NCI-H69 (cell line): ENCODE measurements around the gene MOBP.
"Not testable (repeated sequence)": the region's sequence is repeated elsewhere in the genome, so short reads cannot be mapped to it uniquely, and the experiment has no call there.

Experiments
- DNase-seq: peaks from one replicate; lab custom pipeline; 2025; lab: John Stamatoyannopoulos, UW

The MOBP gene, protein sequence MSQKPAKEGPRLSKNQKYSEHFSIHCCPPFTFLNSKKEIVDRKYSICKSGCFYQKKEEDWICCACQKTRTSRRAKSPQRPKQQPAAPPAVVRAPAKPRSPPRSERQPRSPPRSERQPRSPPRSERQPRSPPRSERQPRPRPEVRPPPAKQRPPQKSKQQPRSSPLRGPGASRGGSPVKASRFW

DNA sequence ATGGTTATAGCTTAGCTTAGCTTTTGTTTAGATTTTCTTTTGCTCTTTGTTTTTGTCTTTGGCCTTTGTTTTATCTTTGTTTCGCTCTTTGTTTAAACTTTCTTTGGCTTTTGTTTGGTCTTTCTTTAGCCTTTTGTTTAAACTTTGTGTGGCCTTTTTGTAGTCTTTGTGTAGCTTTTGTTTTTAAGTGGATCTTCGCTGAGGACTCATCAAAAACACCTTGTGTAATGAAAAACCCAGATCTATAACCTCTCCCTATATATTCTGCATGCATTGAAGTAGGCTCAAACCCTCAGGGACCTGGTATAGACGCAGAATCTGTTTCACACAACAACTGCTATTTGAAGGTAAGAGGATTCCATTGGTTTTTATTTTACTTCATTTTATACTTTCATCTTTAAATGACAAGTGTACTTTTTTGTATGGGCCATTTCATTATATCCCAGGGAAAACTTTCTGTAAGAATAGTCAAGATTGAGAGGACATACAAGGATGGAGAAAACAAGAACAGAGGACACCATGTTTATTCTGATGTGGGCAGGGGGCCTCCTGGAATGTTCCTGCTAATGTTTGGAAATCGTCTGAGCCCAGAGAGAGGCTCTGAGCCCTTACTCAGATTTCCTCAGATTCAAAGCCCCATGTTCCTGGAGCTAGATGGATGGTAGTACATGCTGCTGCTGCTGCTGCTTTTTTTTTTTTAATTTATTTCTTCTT, at the start of gene MOBP:
MOBP (plus strand) TSS at position 287 of the 714 bp plus-strand sequence. CDS start 34,390 bp downstream, outside the sequence.
- no peak for DNase-seq

DNA sequence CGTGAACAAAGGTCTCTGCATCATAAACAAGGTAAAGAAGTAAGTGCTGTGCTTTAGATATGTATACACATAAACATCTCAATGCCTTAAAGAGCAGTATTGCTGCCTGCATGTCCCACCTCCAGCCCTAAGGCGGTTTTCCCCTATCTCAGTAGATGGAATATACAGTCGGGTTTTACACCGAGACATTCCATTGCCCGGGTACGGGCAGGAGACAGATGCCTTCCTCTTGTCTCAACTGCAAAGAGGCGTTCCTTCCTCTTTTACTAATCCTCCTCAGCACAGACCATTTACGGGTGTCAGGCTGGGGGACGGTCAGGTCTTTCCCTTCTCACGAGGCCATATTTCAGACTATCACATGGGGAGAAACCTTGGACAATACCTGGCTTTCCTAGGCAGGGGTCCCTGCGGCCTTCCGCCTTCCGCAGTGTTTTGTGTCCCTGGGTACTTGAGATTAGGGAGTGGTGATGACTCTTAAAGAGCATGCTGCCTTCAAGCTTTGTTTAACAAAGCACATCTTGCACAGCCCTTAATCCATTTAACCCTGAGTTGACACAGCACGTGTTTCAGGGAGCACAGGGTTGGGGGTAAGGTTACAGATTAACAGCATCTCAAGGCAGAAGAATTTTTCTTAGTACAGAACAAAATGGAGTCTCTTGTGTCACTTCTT, 48.8 kb upstream of the MOBP start:
- not testable (repeated sequence) for DNase-seq

DNA sequence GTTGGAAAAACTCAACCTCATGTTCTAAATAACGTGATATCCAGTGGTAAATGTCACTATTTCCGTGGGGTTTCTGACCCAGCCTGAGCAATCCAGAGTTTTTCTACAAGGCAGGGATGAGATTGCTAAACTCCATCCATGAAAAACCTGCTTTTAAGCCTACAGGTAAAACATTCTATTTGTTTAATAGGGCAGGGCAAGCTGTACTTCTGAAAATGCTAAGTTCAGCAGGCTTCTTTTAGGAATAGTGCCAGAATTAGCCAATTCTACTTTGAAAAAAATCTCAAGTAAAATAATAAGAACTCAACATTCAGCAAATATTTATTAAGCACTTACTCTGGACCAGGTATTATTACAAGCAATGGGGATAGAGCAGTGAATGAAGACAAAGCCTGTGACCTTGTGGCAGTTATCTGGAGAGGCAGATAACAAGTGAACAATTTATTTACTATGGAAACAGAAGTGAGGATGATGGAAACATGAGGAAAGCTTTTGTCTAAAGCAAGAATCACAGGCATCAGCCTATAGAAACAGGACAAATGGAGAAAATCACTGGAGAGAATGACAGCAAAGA, 47.7 kb upstream of the MOBP start:
- no peak for DNase-seq

DNA sequence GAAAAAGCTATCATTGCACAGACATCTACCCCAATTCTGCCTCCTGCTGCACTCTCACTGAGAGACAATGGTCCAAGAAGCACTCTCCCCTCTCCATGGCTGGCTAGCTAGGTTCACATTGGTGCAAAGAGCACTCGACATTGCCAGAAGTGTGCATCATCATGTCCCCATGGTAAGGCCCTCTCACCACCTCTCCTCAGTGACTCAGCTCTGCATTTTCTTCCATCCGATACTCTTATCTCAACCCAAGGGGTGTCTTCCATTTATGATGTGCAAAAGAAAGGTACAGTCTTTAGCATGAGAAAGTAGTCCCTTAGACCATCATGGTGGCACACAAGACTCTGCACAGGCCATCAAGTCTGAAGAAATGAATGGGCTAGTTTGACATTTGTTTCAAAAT, 46.9 kb upstream of the MOBP start:
- DNase-seq, result no peak

DNA sequence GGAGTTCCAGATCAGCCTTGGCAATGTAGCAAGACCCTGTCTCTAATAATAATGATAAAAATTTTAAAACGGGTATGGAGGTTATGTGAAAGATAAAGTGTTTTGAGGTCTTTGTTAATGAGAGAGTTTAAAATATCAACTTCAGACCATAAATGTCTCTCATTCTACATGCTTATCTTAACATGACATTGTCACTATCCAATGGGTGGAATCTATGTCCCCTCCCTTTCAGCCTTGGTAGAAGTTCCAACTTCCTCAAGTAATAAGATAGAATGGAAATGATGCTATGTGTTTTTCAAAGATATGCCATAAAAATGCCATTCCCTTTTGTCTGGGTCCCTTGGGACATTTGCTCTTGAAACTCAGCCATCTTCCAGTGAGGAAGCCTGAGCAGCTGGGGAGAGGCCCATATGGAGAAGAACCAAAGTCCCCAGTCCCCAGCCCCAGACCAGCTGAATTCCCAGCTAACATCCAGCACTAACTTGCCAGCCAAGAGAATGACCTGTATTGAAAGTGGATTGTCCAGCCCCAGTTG, 44.0 kb upstream of the MOBP start:
- DNase-seq, result no peak

DNA sequence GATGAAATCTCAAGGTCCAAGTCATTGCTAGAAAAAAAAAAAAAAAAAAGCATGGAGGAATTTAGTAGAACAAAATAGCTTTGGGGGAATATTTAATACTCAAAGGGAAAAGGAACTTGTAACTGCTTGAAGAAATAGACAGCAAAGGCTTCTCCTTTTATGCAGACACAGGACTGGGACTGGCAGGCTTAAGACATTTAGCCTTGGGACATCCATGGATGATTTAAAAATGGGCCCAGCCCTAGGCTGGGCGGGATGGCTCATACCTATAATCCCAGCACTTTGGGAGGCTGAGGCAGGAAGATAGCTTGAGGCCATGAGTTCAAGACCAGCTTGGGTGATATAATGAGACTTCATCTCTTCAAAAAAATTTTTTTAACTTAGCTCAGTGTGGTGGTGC, 41.2 kb upstream of the MOBP start:
- no peak for DNase-seq

DNA sequence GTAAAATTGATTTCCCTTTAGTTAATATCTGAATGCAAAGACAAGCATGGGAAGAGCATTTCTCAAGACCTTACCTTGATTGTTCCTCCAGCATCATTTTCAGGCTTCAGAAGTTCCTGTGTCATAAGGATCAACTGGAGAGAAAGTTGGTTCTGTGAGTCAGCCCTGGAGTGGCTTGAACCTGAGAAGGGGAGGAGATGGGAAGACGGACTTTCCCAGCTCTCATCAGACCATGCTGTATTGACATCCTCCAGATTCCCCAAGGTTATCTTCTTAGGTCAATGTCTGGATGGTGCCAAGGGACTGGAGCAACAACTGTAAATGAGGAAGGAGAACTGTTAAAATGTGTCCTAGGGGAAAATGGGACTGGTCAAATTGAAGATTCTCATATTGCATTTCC, 40.0 kb upstream of the MOBP start:
- no peak for DNase-seq

DNA sequence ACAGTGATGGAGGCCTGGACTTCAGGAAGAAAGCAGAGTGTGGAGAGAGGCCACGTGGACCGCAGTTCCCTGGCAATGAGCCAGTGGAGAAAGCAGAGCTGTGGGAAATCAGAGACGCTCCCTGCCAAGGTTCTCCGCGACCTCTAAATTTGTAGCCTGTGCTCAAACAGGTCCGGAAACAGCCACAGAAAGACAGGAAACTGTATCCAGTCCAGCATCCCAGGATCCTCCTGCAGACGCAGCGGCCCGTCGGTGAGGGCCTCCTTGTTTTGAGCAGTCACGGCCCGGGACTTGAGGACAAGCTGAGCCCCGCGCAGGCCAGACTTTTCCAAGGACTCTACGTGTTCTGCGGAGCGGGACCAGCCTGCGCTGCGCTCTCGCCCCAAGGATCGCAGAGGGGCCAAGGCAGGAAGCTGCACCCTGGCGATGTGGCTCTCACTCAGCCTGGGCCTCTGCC, 38.7 kb upstream of the MOBP start:
- DNase-seq, result peak; percentile 25

DNA sequence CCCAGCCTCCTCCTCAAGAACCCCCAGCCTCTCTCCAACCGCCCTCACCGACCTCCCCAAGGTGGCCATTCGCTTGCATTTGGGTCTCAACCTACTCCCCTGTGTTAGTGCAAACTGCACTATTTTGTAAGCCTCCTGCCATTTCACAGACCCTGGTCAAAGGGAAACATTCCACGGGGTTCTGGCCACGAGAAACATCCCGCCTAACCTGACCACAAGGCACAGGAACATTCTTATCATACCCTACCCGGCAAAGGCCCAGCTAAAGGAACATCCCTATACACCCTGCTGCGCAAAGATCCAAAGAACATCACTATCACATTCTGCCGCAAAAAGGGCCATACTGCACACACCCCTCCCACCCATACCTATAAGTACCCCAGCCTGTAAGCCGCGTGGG, 38.0 kb upstream of the MOBP start:
- DNase-seq, result no peak

DNA sequence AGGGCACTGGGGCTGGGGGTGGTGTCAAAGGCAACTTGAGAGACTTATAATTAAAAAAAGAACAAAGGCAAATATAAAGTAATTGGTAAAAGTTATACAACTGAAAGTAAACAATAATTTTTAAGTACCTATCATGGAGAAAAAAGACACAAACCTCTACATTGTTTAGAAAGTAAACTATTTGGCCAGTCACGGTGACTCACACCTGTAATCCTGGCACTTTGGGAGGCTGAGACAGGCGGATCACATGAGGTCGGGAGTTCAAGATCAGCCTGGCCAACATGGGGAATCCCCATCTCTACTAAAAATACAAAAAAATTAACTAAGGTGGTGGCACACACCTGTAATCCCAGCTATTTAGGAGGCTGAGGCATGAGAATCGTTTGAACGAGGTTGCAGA, 35.1 kb upstream of the MOBP start:
- DNase-seq, result no peak

DNA sequence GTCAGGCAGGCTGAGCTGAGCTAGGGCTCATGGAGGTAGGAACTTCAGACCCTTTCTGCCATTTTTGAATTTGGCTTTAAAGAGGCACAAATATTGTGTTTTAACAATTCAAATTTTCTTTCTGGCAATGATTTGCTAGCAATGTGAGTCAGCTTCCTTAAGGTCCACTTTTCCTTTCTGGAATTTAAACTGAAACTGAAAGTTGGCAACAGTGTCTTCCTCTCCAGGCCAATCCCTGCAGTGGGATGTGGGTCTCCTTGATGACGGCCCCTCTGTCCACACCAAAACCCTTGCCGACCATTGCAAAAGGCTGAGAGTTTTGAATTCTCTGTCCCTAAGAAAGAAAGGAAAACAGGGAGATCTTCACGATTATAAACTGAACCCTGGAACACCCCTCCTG, 33.8 kb upstream of the MOBP start:
- no peak for DNase-seq

DNA sequence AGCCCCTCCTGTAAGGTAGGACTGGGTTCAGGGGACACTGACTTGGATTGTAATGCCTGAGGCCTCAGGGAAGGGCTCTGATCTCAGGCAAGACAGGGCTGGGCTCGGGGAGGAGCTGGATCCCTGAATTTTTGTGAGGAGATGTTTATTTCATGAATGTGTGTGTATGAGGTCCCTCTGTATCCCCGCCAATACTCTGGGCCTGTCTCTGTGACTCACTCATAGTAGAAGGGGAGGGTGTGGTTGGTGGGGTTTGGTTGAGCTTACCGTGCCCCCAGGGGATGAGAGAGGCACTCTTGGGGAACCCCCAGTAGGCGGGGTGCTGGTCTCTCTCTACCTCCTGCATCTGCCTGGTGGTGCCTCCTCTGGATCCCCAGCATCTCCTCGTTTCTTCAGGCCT, 32.9 kb upstream of the MOBP start:
- DNase-seq, result no peak

DNA sequence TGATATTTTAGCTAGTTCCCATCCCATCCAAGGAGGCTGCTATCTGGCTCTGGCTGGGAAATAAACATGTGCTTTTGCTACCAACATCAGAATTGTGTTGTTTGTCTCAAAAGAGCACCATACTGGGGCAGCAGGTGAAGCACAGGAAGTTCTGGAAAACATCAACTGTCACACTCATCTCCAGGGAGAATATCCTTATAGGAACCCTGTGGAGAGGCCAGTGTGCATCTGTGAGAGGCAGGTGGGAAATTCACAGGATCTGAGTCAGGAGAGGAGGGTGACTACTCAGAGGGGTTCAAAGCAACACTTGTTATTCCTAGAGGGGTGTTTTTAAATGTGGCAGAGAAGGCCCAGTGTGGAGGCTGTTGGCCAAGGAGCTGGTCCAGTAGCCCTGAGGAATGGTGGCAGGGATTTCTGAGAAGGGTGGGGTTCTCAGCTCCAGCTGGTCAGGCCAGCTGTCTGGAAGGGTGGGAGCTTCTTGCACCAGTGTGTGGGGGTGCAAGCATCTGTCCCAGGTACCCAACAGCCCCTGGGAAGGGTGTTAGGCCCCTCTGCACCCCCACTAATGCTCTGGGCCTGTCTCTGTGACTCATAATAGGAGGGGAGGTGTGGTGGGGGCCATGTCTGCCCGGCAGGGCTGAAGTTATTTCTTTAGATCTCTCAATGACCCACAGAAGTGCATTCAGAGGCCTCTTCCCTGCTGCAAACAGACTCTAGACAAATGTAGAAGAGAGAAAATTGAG, 32.3 kb upstream of the MOBP start:
- peak; percentile 33 for DNase-seq

DNA sequence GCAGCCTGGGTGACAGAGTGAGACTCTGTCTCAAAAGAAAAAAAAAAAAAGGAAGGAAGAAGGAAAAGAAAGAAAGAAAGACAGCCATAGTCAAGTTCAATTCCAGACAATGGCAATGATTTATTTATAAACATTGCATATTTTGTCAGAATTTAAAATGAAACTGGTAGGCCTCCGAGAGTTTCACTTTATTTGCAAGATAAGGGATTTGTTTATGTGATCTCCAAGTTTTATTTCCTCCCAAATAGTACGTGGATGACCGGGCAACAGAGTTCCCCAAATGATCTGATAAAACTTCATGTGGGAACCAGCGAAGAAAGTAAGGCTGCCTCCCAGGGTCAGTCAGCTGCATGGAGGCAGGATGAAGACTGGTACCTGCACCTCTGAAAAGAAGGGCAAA, 28.6 kb upstream of the MOBP start:
- no peak for DNase-seq

DNA sequence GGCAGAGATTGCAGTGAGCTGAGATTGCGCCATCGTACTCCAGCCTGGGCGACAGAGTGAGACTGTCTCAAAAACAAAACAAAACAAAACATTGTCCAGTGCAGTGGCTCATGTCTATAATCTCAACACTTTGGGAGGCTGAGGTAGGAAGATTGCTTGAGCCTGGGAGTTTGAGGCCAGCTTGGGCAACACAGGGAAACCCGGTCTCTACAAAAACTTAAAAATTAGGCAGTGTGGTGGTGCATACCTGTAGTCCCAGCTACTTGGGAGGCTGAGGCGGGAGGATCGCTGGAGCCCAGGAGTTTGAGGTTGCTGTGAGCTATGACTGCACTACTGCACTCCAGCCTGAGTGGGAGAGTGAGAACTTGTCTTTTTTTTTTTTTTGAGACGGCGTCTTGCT, 27.2 kb upstream of the MOBP start:
- DNase-seq, result no peak

DNA sequence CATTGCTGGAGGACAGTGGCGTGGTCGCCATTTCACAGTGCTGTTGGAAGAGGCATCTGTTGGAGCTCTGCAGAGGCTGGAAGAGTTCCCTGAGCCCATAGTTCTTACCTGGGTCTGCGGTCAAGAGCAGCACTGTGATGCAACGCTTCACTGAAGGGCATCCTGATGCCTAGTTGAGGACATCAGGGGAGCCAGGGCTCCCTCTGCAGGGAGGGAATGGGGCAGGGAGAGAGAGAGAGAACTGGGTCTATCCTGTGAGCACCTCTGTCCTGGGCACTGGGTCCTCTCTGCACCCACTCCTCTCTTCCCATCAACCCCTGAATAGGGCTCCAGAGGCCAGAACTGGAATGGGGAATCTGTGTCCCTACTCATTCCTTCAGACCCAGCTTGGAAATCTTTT, 23.9 kb upstream of the MOBP start:
- peak; percentile 1 for DNase-seq

DNA sequence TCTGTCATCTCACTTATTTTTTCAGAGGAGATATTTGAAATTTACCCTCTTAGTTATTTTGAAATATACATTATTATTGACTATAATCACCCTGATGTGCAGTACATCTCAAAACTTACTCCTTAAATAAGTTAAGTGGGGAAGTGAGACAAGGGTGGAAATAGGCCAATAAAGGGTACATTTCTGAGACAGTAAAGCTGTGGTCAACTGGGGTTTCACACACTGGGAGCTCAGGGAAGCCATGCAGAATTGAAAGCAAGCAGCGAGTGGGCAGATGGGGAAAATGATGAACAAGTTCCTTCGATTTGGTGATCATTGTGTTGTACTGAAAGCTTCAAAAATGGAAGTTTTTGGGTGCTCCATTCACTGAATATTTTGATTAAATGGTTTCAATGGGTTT, 21.6 kb upstream of the MOBP start:
- DNase-seq, result no peak

DNA sequence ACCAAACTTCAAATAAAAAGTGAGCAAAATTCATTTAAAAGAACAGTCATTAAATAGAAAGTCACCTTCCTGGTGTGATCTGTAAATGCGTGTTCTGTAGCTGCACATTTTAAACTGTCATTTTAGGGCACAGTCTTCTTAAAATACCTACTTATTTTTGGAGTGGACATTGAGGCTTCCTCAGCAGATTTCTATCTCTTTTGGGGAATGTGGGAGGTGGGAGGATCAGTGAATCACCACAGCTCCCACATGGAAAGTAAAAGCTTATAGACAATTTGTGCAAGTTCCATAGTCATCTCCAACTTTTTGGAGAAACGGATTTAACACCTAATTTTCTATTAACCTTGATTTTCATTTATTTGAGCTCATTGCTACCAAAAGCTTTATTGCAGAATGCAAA, 21.0 kb upstream of the MOBP start:
- DNase-seq, result no peak

DNA sequence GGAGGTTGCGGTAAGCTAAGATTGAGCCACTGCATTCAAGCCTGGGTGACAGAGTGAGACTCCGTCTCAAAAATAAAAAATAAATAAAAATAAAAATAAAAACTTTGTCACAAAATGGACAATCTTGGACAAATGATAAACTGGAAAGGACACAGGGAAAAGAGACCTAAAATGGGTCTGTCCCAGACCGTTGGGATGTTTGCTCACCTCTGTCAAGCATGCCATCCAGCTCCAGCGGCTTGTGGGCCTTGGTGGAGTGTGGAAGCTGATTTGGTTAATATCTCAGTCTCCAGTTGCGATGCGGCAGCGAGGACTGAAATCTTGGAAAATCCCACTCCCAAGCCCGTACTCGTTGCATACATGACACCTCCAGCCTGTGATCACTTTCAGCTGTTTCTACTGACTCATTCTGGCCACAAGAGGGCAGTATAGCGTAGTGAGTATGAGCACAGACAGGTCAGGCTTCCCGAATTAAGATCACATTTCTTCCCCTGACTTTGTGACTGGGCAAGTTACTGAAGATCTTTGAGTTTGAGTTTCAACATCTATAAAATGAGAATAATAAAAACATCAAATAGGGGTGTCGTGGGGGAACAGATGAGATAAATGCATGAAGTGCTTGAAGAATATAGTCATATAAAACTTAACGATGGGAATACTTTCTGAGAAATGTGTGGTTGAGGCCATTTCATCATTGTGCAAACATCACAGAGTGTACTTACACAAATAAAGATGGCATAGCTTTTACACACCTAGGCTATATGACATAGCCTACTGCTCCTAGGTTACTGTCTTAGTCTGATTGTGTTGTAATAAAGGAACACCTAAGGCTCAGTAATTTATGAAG, 19.6 kb upstream of the MOBP start:
- DNase-seq, result peak; percentile 73

DNA sequence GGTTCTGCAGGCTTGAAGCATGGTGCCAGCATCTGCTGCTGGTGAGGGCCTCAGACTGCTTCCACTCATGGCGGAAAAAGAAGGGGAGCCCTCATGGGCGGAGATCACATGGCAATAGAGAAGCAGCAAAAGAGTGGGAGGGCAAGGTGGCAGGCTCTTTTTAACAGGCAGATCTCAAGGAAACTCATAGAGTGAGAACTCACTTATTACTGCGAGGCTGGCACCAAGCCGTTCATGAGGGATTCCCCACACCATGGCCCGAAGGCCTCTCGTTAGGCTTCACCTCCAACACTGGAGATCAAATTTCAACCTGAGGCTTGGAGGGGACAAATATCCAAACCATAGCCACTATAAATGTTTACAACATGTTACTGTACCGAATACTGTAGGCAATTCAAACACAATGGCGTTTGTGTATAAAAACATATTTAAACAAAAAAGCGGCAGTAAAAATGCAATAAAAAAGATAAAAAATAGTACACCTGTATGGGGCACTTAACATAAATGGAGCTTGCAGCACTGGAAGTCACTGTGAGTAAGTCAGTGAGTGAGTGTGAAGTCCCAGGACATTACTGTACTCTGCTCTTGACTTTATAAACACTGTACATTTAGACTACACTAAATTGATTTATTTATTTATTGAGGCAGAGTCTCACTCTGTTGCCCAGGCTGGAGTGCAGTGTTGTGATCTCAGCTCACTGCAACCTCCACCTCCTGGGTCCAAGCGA, 18.8 kb upstream of the MOBP start:
- DNase-seq, result no peak
